ENCODE data around the gene PIRT.
A peak's percentile ranks its signal among the peaks of the same experiment; 100 is the strongest.

Gene PIRT

DNA sequence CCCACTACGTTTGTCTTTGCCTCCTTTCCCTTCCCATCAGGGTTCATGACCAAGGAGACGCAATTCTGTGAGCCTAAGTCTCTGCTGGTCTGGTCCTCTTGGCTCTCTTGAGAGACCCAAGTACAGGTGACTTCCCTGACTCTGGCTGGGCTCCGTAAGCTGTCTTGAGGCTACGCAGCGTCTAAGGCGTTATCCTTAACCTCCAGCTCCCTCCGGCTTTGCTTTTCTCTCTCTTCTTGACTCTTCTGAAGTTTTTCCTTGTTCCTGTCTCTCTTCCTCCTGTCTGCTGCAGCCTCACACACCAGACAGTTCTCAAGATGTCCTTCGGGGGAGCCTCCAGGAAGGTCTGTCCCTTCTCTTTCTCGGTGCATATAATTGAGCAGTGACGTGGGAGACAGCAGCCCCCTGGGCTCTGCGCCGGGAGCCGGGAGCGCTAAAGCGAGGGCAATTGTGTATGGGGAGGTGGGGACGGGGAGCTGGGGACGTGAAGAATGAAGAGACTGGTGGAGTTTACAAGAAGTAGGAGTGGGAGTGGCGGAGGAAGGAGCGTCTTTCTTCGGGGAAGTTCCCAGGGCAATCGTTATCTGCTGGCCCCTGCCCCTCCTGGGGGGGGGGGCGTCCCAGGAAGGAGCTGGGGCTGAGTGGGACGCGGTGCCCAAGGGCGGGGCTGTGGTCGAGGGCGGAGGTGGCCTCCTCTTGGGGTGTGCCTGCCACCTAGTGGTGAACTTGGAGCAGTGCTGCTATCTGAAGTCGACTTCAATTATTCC is 6.9 kb upstream of the PIRT start:
- peaks cover 3% of the 10 kb centered on the region for H3K36me3 ChIP-seq (ENCODE audit: control insufficient read depth, insufficient read depth, low read length)
- peak overlapping the region; percentile 3 for H3K9ac ChIP-seq (ENCODE audit: low read depth, low read length)
- peak overlapping the region; percentile 61 for H3K4me3 ChIP-seq (ENCODE audit: low read depth, low read length)
- no peaks in the 10 kb centered on the region for H3K9me3 ChIP-seq (ENCODE audit: control insufficient read depth, insufficient read depth, low read length)
- H3K27me3 ChIP-seq (ENCODE audit: control insufficient read depth, insufficient read depth, low read length) = no peaks in the 10 kb centered on the region
- peaks cover 14% of the 10 kb centered on the region for H3K4me1 ChIP-seq (ENCODE audit: control insufficient read depth, insufficient read depth, low read length)

DNA sequence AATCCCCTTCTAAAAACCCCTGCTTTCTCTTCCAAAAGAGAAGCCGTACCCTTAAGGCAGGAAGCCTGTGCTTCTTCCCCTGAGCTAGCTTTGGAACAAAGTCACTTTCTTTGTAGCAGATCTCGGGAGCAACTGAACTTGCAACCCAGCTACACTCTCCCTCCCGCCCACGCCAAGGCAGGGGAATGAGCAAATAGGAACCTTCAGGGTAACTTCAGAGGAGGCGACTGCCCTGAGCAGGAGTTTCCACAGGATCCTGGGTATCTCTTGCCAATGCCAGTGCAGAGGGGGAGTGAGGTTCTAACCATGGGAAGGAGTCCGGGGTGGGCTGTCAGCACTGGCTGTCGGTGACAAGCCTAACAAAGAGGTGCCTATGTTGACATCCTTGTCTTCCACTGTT is 5.9 kb upstream of the PIRT start:
- no peaks in the 10 kb centered on the region for H3K9me3 ChIP-seq (ENCODE audit: control insufficient read depth, insufficient read depth, low read length)
- peak overlapping the region; percentile 11 for H3K4me3 ChIP-seq (ENCODE audit: low read depth, low read length)
- no peak overlapping the region for H3K9ac ChIP-seq (ENCODE audit: low read depth, low read length)

GRCh38 chr17:10842658-10843057 is 4.8 kb upstream of the PIRT start:
- no peaks in the 10 kb centered on the region for H3K9me3 ChIP-seq (ENCODE audit: control insufficient read depth, insufficient read depth, low read length)
- H3K9ac ChIP-seq (ENCODE audit: low read depth, low read length) = no peak overlapping the region
- H3K36me3 ChIP-seq (ENCODE audit: control insufficient read depth, insufficient read depth, low read length) = no peaks in the 10 kb centered on the region
- H3K4me3 ChIP-seq (ENCODE audit: low read depth, low read length) = no peak overlapping the region
- peaks cover 16% of the 10 kb centered on the region for H3K4me1 ChIP-seq (ENCODE audit: control insufficient read depth, insufficient read depth, low read length)
- no peaks in the 10 kb centered on the region for H3K27me3 ChIP-seq (ENCODE audit: control insufficient read depth, insufficient read depth, low read length)

More for the DNA sequence above, 5.9 kb upstream of the PIRT start:
- Histone ChIP-seq H3K36me3 (ENCODE audit: control insufficient read depth, insufficient read depth, low read length) (no peaks in the 10 kb centered on the region), H3K4me1 (ENCODE audit: control insufficient read depth, insufficient read depth, low read length) (peaks cover 14% of the 10 kb centered on the region), H3K27me3 (ENCODE audit: control insufficient read depth, insufficient read depth, low read length) (no peaks in the 10 kb centered on the region)

DNA sequence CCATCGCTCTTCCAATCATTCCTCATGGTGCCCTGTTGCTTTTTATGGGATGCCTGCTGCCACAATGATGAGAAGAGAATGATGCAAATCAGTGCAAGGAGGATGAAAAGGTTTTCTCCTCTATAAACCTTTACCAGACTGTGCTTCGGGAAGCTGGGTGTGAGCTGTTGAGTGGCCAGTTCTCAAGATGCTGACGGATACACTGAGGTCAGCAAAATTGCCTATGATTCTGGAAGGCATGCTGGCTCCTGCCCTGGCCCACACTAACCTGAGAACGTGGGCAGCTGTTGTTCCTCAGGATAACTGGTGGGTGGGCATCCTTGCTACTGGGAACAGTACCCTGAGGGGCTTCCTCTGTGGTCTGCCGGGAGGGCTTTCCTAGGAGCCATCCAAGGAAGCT is 795 bp upstream of the PIRT start:
- Histone ChIP-seq H3K4me3 (ENCODE audit: low read depth, low read length) (no peak overlapping the region), H3K9me3 (ENCODE audit: control insufficient read depth, insufficient read depth, low read length) (no peaks in the 10 kb centered on the region), H3K4me1 (ENCODE audit: control insufficient read depth, insufficient read depth, low read length) (peaks cover 7% of the 10 kb centered on the region), H3K9ac (ENCODE audit: low read depth, low read length) (no peak overlapping the region), H3K27me3 (ENCODE audit: control insufficient read depth, insufficient read depth, low read length) (no peaks in the 10 kb centered on the region), H3K36me3 (ENCODE audit: control insufficient read depth, insufficient read depth, low read length) (no peaks in the 10 kb centered on the region)

DNA sequence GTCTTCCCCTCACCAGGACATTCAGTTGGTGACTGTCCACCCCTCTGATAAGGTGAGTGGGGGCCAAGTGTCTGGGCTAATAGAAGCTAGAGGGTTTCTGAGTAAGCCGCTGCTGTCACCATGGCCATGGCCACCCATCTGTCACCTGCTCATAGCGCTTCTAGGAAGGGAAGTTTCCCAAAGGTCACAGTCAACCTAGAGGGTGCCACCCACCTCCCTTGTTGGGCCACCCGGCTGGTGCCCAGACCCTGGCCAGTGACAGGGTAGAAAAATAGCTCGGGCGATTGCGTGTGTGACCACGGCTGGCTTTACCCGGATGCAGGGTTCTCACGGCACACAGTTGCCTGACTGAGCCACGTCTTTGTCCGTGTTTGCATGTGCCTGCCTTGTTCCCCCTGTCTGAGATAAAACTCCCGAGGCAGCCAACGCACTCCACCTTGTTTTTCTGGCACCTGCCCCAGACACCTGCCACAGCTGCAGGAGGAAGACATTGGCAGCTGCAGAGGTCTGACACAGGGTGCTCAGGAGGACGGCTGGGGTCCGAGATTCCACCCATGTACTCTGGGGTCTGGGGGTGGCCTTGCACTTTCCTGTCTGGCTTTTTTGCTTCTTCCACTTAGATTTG is 809 bp downstream of the PIRT start:
- no peaks in the 10 kb centered on the region for H3K27me3 ChIP-seq (ENCODE audit: control insufficient read depth, insufficient read depth, low read length)
- H3K9me3 ChIP-seq (ENCODE audit: control insufficient read depth, insufficient read depth, low read length) = no peaks in the 10 kb centered on the region
- no peak overlapping the region for H3K4me3 ChIP-seq (ENCODE audit: low read depth, low read length)
- H3K4me1 ChIP-seq (ENCODE audit: control insufficient read depth, insufficient read depth, low read length) = peaks cover 2% of the 10 kb centered on the region
- no peaks in the 10 kb centered on the region for H3K36me3 ChIP-seq (ENCODE audit: control insufficient read depth, insufficient read depth, low read length)
- H3K9ac ChIP-seq (ENCODE audit: low read depth, low read length) = no peak overlapping the region

- Histone ChIP-seq H3K4me3 (ENCODE audit: low read depth, low read length) (no peak overlapping the region), H3K9me3 (ENCODE audit: control insufficient read depth, insufficient read depth, low read length) (no peaks in the 10 kb centered on the region), H3K9ac (ENCODE audit: low read depth, low read length) (no peak overlapping the region), H3K36me3 (ENCODE audit: control insufficient read depth, insufficient read depth, low read length) (no peaks in the 10 kb centered on the region), H3K27me3 (ENCODE audit: control insufficient read depth, insufficient read depth, low read length) (no peaks in the 10 kb centered on the region), H3K4me1 (ENCODE audit: control insufficient read depth, insufficient read depth, low read length) (peaks cover 2% of the 10 kb centered on the region)
These were observed 1.7 kb downstream of the PIRT start for GRCh38 chr17:10836145-10836544.

DNA sequence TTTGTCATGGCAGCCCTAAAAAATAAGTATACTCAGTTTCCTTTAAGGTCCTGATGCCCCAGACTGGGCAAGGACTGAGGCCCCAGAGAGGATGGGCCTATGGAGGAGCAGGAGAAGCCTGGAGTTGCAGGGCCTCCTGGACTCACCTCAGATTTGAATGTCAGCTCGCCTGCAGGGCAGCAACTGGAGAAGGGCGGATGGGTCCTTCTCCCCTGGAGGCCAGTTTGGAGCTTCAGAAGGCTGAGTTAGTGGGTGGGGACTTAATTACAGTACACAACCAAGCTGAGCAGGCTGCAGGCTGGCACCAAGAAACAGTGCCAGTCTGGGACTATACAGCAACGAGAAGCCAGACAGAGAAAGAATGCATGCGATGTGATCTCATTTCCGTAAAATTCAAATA is 6.2 kb downstream of the PIRT start:
- Histone ChIP-seq H3K36me3 (ENCODE audit: control insufficient read depth, insufficient read depth, low read length) (no peaks in the 10 kb centered on the region), H3K4me3 (ENCODE audit: low read depth, low read length) (no peak overlapping the region), H3K4me1 (ENCODE audit: control insufficient read depth, insufficient read depth, low read length) (peaks cover 11% of the 10 kb centered on the region), H3K9me3 (ENCODE audit: control insufficient read depth, insufficient read depth, low read length) (no peaks in the 10 kb centered on the region), H3K9ac (ENCODE audit: low read depth, low read length) (no peak overlapping the region), H3K27me3 (ENCODE audit: control insufficient read depth, insufficient read depth, low read length) (no peaks in the 10 kb centered on the region)

- H3K9ac ChIP-seq (ENCODE audit: low read depth, low read length) = no peak overlapping the region
- H3K36me3 ChIP-seq (ENCODE audit: control insufficient read depth, insufficient read depth, low read length) = no peaks in the 10 kb centered on the region
- no peaks in the 10 kb centered on the region for H3K9me3 ChIP-seq (ENCODE audit: control insufficient read depth, insufficient read depth, low read length)
- H3K4me1 ChIP-seq (ENCODE audit: control insufficient read depth, insufficient read depth, low read length) = peaks cover 11% of the 10 kb centered on the region
- H3K4me3 ChIP-seq (ENCODE audit: low read depth, low read length) = no peak overlapping the region
- no peaks in the 10 kb centered on the region for H3K27me3 ChIP-seq (ENCODE audit: control insufficient read depth, insufficient read depth, low read length)
These were observed 9.9 kb downstream of the PIRT start for GRCh38 chr17:10827898-10828552.

DNA sequence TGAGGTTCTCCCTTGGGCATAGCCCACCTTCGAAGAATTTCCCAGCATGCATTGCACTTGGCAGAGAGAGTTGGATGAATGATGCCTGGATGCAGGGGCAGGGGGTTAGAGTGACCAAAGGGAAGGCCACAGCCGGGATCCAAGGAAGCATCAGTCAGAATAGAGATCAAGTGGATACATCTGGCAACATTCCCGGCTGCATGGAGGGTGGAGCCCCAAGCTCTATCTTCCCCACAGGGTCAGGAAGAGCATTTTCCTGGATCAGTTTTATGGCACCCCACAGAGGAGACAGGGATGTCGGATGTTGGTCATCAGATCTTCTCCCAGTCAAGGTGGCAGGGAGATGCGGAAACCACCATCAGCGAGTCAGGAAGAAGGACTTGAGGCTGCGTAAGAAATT is 13.0 kb downstream of the PIRT start:
- H3K4me1 ChIP-seq (ENCODE audit: control insufficient read depth, insufficient read depth, low read length) = peaks cover 11% of the 10 kb centered on the region
- H3K9ac ChIP-seq (ENCODE audit: low read depth, low read length) = no peak overlapping the region
- no peak overlapping the region for H3K4me3 ChIP-seq (ENCODE audit: low read depth, low read length)
- H3K27me3 ChIP-seq (ENCODE audit: control insufficient read depth, insufficient read depth, low read length) = no peaks in the 10 kb centered on the region
- H3K36me3 ChIP-seq (ENCODE audit: control insufficient read depth, insufficient read depth, low read length) = no peaks in the 10 kb centered on the region
- no peaks in the 10 kb centered on the region for H3K9me3 ChIP-seq (ENCODE audit: control insufficient read depth, insufficient read depth, low read length)

- no peak overlapping the region for H3K4me3 ChIP-seq (ENCODE audit: low read depth, low read length)
- no peaks in the 10 kb centered on the region for H3K36me3 ChIP-seq (ENCODE audit: control insufficient read depth, insufficient read depth, low read length)
These were observed 16.1 kb downstream of the PIRT start for GRCh38 chr17:10821770-10822169.

DNA sequence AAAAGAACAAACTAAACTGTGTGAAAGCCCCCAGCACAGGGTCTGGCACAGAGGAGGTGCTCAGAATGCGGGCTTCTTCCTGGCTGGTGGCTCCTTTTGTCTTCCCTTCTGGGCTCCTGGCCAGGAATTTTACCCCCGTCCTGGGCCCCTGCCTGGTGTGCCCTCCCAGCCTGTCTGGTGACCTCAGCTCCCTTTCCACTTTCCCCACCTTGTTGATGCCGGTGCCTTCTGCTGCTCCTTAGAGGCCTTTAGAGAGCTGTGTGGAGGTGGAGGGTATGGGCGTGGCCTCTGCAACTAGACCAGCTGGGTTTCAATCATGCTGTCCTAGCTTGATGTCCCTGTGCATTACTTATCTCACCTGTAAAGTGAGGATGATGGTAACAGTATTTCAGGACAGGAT is 16.8 kb downstream of the PIRT start:
- Histone ChIP-seq H3K27me3 (ENCODE audit: control insufficient read depth, insufficient read depth, low read length) (no peaks in the 10 kb centered on the region), H3K9me3 (ENCODE audit: control insufficient read depth, insufficient read depth, low read length) (no peaks in the 10 kb centered on the region), H3K9ac (ENCODE audit: low read depth, low read length) (no peak overlapping the region), H3K4me1 (ENCODE audit: control insufficient read depth, insufficient read depth, low read length) (no peaks in the 10 kb centered on the region), H3K4me3 (ENCODE audit: low read depth, low read length) (no peak overlapping the region), H3K36me3 (ENCODE audit: control insufficient read depth, insufficient read depth, low read length) (no peaks in the 10 kb centered on the region)

More at GRCh38 chr17:10821770-10822169, 16.1 kb downstream of the PIRT start:
- Histone ChIP-seq H3K9ac (ENCODE audit: low read depth, low read length) (no peak overlapping the region), H3K27me3 (ENCODE audit: control insufficient read depth, insufficient read depth, low read length) (no peaks in the 10 kb centered on the region), H3K9me3 (ENCODE audit: control insufficient read depth, insufficient read depth, low read length) (no peaks in the 10 kb centered on the region), H3K4me1 (ENCODE audit: control insufficient read depth, insufficient read depth, low read length) (no peaks in the 10 kb centered on the region)

DNA sequence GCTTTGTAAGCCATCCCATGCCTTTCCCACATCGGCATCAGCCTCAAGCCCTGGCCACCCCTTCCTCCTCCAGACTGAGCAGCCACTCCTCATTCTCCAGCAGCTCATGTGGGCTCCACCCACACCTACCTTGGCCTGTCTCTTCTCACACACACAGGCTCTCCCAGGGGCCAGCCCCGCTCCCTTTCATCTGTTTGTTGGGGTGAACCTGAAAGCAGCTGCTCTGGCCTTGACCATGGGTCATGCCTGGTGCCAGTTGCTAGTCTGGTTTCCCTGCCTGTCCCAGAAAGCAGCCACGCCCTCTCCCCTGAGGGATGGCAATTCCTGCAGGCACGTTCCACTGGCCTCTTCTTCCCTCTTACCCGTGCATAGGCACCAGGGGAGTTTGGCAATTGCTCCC is 22.6 kb downstream of the PIRT start:
- Histone ChIP-seq H3K36me3 (ENCODE audit: control insufficient read depth, insufficient read depth, low read length) (no peaks in the 10 kb centered on the region), H3K27me3 (ENCODE audit: control insufficient read depth, insufficient read depth, low read length) (no peaks in the 10 kb centered on the region), H3K9ac (ENCODE audit: low read depth, low read length) (no peak overlapping the region), H3K4me3 (ENCODE audit: low read depth, low read length) (no peak overlapping the region), H3K9me3 (ENCODE audit: control insufficient read depth, insufficient read depth, low read length) (no peaks in the 10 kb centered on the region), H3K4me1 (ENCODE audit: control insufficient read depth, insufficient read depth, low read length) (no peaks in the 10 kb centered on the region)
